WTC11 (cell line): ENCODE data around the gene ATF1. TPM values are rescaled to one million over a fixed set of nuclear protein-coding genes. Genes with fewer than 3 reads are reported as not detected.

ENCODE experiments used
- ATAC-seq: fragments of 200-7000 bp; cut with Tn5 transposase; 2 replicates; pipeline ENCODE4 v1.10.0; 2021; ENCODE audit warnings: mild to moderate bottlenecking, moderate library complexity
- CTCF ChIA-PET: fragments of 300-600 bp; sonication (Branson Sonifier 250); formaldehyde crosslinking; loops from one replicate; lab custom pipeline; 2021; ENCODE audit warnings: antibody characterized with exemption; lab: Charles Lee
- POLR2A ChIA-PET: fragments of 350-600 bp; sonication (Branson Sonifier 250); formaldehyde crosslinking; loops from one replicate; lab custom pipeline; 2021; ENCODE audit warnings: antibody characterized with exemption; lab: Charles Lee
- DNase-seq: peaks from one replicate; pipeline ENCODE4 v3.0.0; 2021; ENCODE audit warnings: low spot score
- H3K27ac Mint-ChIP-seq: 2 replicates; pipeline ENCODE4 v1.8.0; 2021; ENCODE audit warnings: mixed read lengths
- H3K27me3 Mint-ChIP-seq: 2 replicates; pipeline ENCODE4 v1.8.0; 2021; ENCODE audit warnings: low read depth, mild to moderate bottlenecking, moderate library complexity, mixed read lengths
- H3K36me3 Mint-ChIP-seq: 2 replicates; pipeline ENCODE4 v1.8.0; 2021; ENCODE audit warnings: mixed read lengths
- H3K4me1 Mint-ChIP-seq: 2 replicates; pipeline ENCODE4 v1.8.0; 2022; ENCODE audit warnings: mixed read lengths
- H3K4me3 Mint-ChIP-seq: 2 replicates; pipeline ENCODE4 v1.8.0; 2021; ENCODE audit warnings: mild to moderate bottlenecking, moderate library complexity, mixed read lengths
- H3K9me3 Mint-ChIP-seq: 2 replicates; pipeline ENCODE4 v1.8.0; 2021; ENCODE audit warnings: mixed read lengths
- CTCF ChIP-seq: fragments of 200-600 bp; IDR thresholded peaks from 2 replicates; pipeline ENCODE4 v1.8.0; 2022; ENCODE audit warnings: antibody characterized with exemption
- ESRRA ChIP-seq: sonication (generic); formaldehyde crosslinking; IDR thresholded peaks from 2 replicates; pipeline ENCODE4 v1.8.1; 2022; ENCODE audit warnings: mild to moderate bottlenecking, missing genetic modification reagents, borderline replicate concordance
- FOXP4 ChIP-seq: sonication (generic); formaldehyde crosslinking; IDR thresholded peaks from 2 replicates; pipeline ENCODE4 v1.8.0; 2022; ENCODE audit warnings: mild to moderate bottlenecking, missing genetic modification reagents
- GABPB1 ChIP-seq: sonication (generic); formaldehyde crosslinking; IDR thresholded peaks from 2 replicates; pipeline ENCODE4 v1.8.1; 2023; ENCODE audit warnings: mild to moderate bottlenecking, missing genetic modification reagents
- GTF2I ChIP-seq: fragments of 250-450 bp; sonication (Bioruptor Pico); conservative IDR thresholded peaks from 2 replicates; pipeline ENCODE4 v1.4.0; 2021; ENCODE audit warnings: mild to moderate bottlenecking
- HMGXB4 ChIP-seq: sonication (generic); formaldehyde crosslinking; IDR thresholded peaks from 2 replicates; pipeline ENCODE4 v1.8.1; 2023; ENCODE audit warnings: mild to moderate bottlenecking, moderate library complexity, missing genetic modification reagents
- IRF2 ChIP-seq: sonication (generic); formaldehyde crosslinking; IDR thresholded peaks from 2 replicates; pipeline ENCODE4 v1.8.0; 2022; ENCODE audit warnings: low read depth, missing genetic modification reagents, borderline replicate concordance
- MAX ChIP-seq: sonication (generic); formaldehyde crosslinking; IDR thresholded peaks from 2 replicates; pipeline ENCODE4 v1.8.0; 2022; ENCODE audit warnings: mild to moderate bottlenecking, missing genetic modification reagents
- PRDM15 ChIP-seq: sonication (generic); formaldehyde crosslinking; IDR thresholded peaks from 2 replicates; pipeline ENCODE4 v1.8.0; 2022; ENCODE audit warnings: missing genetic modification reagents
- SP1 ChIP-seq: sonication (generic); formaldehyde crosslinking; conservative IDR thresholded peaks from 2 replicates; pipeline ENCODE4 v1.8.1; 2022; ENCODE audit warnings: missing genetic modification reagents
- ZBTB43 ChIP-seq: sonication (generic); formaldehyde crosslinking; IDR thresholded peaks from 2 replicates; pipeline ENCODE4 v1.8.1; 2023; ENCODE audit warnings: mild to moderate bottlenecking, missing genetic modification reagents
- ZNF121 ChIP-seq: sonication (generic); formaldehyde crosslinking; IDR thresholded peaks from 2 replicates; pipeline ENCODE4 v1.8.0; 2023; ENCODE audit warnings: missing genetic modification reagents
- ZNF138 ChIP-seq: sonication (generic); formaldehyde crosslinking; conservative IDR thresholded peaks from 2 replicates; pipeline ENCODE4 v1.8.1; 2022; ENCODE audit warnings: mild to moderate bottlenecking, moderate library complexity, missing genetic modification reagents
- ZNF219 ChIP-seq: sonication (generic); formaldehyde crosslinking; IDR thresholded peaks from 2 replicates; pipeline ENCODE4 v1.8.0; 2023; ENCODE audit warnings: missing genetic modification reagents, mild to moderate bottlenecking, borderline replicate concordance
- ZNF232 ChIP-seq: sonication (generic); formaldehyde crosslinking; IDR thresholded peaks from 2 replicates; pipeline ENCODE4 v1.8.0; 2022; ENCODE audit warnings: mild to moderate bottlenecking, missing genetic modification reagents
- ZNF425 ChIP-seq: fragments of 250-450 bp; sonication (Bioruptor Pico); conservative IDR thresholded peaks from 2 replicates; pipeline ENCODE4 v1.9.0; 2021; ENCODE audit warnings: mild to moderate bottlenecking
- ZSCAN18 ChIP-seq: fragments of 250-450 bp; sonication (Bioruptor Pico); IDR thresholded peaks from 2 replicates; pipeline ENCODE4 v2.1.2; 2022; ENCODE audit warnings: mild to moderate bottlenecking, moderate library complexity
- total RNA-seq: library from RNA; stranded (reverse); gene quantifications from 3 replicates; pipeline ENCODE4 v1.2.3, GENCODE V29; 2021

ATF1 gene
- total RNA-seq, 1 experiment from 2014 or later, result 34.8 TPM

GRCh38 chr12:50842637-50843493 is 79.0 kb downstream of the ATF1 start, which contains the start of gene TMPRSS12 (continued):
- TF ChIP-seq ZNF425 (CRISPR knock-in tag), result no peak
- peak; percentile 89 for TF ChIP-seq MAX (CRISPR knock-in tag)
- no peak for TF ChIP-seq ESRRA (CRISPR knock-in tag)
- 0 out of 2 replicates have a peak, but pooled peaks have one; percentile 26 for TF ChIP-seq SP1
- 0 out of 2 replicates have a peak, but pooled peaks have one; percentile 34 for TF ChIP-seq FOXP4 (CRISPR knock-in tag)
- peak; percentile 65; the same call in 1 of the 2 replicates for TF ChIP-seq HMGXB4 (CRISPR knock-in tag)
- peak; percentile 25; the same call in 1 of the 2 replicates for TF ChIP-seq ZNF121 (CRISPR knock-in tag)
- TF ChIP-seq GTF2I (CRISPR knock-in tag), result no peak
- no peak for TF ChIP-seq ZNF138 (CRISPR knock-in tag)
- TF ChIP-seq ZBTB43 (CRISPR knock-in tag), result 0 out of 2 replicates have a peak, but pooled peaks have one; percentile 38

- TF ChIP-seq ZSCAN18 (no peak), CTCF (no peak), ZNF232 (CRISPR knock-in tag) (no peak), ZNF219 (CRISPR knock-in tag) (no peak), MAX (CRISPR knock-in tag) (no peak), IRF2 (CRISPR knock-in tag) (no peak), GABPB1 (CRISPR knock-in tag) (no peak), PRDM15 (no peak)
- Mint-ChIP-seq H3K9me3 (peaks cover 22% of the 10 kb centered on the region), H3K27me3 (peaks cover 9% of the 10 kb centered on the region), H3K36me3 (peaks cover 13% of the 10 kb centered on the region), H3K4me3 (no peak overlapping the region), H3K4me1 (peaks cover 4% of the 10 kb centered on the region), H3K27ac (no peak overlapping the region)
- POLR2A ChIA-PET, result no interaction called here
- DNase-seq (no peak), ATAC-seq (no peak)
- CTCF ChIA-PET, result no interaction called here
Observed at GRCh38 chr12:50845021-50845647, 81.2 kb downstream of the ATF1 start.
